RWPE2 (cell line): ENCODE measurements around the gene SLC4A3.

ENCODE experiments used
- ATAC-seq: fragments of 200-7000 bp; cut with Tn5 transposase; 3 replicates; pipeline ENCODE4 v1.9.1; 2021; ENCODE audit warnings: low read depth
- DNase-seq: peaks from one replicate; pipeline ENCODE4 v3.0.0-alpha.2; 2020; ENCODE audit warnings: low spot score
- H3K27ac ChIP-seq: fragments of 450-650 bp; 2 replicates; pipeline ENCODE4 v1.5.1; 2017; ENCODE audit warnings: mild to moderate bottlenecking; ENCODE audit not compliant: poor library complexity, severe bottlenecking
- H3K27me3 ChIP-seq: fragments of 250-450 bp; sonication (Bioruptor Pico); 2 replicates; pipeline ENCODE4 v1.5.1; 2021; ENCODE audit warnings: mild to moderate bottlenecking, moderate library complexity; ENCODE audit not compliant: insufficient read depth, poor library complexity, severe bottlenecking
- H3K36me3 ChIP-seq: fragments of 250-450 bp; sonication (Bioruptor Pico); 2 replicates; pipeline ENCODE4 v1.5.1; 2020; ENCODE audit warnings: low read depth, mild to moderate bottlenecking, moderate library complexity
- H3K4me1 ChIP-seq: fragments of 250-450 bp; sonication (Bioruptor Pico); 2 replicates; pipeline ENCODE4 v1.5.1; 2021; ENCODE audit warnings: mild to moderate bottlenecking, moderate library complexity; ENCODE audit not compliant: insufficient read depth, poor library complexity, severe bottlenecking
- H3K4me3 ChIP-seq: fragments of 250-450 bp; sonication (Bioruptor Pico); 2 replicates; pipeline ENCODE4 v1.5.1; 2021; ENCODE audit warnings: mild to moderate bottlenecking, moderate library complexity; ENCODE audit not compliant: severe bottlenecking
- H3K9me3 ChIP-seq: fragments of 250-450 bp; sonication (Bioruptor Pico); 2 replicates; pipeline ENCODE4 v1.5.1; 2021; ENCODE audit warnings: mild to moderate bottlenecking, moderate library complexity; ENCODE audit not compliant: severe bottlenecking
- CTCF ChIP-seq: fragments of 450-650 bp; IDR thresholded peaks from one replicate; pipeline ENCODE4 v1.5.1; 2017; ENCODE audit warnings: mild to moderate bottlenecking, moderate library complexity; ENCODE audit not compliant: poor library complexity, severe bottlenecking

The SLC4A3 gene

GRCh38 chr2:219609149-219609750 is 18.2 kb upstream of the SLC4A3 start:
- Histone ChIP-seq H3K27ac (no peak overlapping the region), H3K4me3 (no peak overlapping the region), H3K27me3 (no peaks in the 10 kb centered on the region), H3K36me3 (peaks cover 14% of the 10 kb centered on the region), H3K9me3 (no peaks in the 10 kb centered on the region), H3K4me1 (no peaks in the 10 kb centered on the region)
- DNase-seq (no peak), ATAC-seq (no peak)
- TF ChIP-seq CTCF, result no peak

GRCh38 chr2:219611306-219611705 is 16.1 kb upstream of the SLC4A3 start:
- Histone ChIP-seq H3K27ac (no peak overlapping the region), H3K9me3 (no peaks in the 10 kb centered on the region), H3K36me3 (peaks cover 8% of the 10 kb centered on the region), H3K27me3 (no peaks in the 10 kb centered on the region), H3K4me3 (no peak overlapping the region), H3K4me1 (no peaks in the 10 kb centered on the region)
- DNase-seq (no peak), ATAC-seq (no peak)
- TF ChIP-seq CTCF, result no peak

- no peak for DNase-seq
- Histone ChIP-seq H3K27me3 (no peaks in the 10 kb centered on the region), H3K27ac (no peak overlapping the region), H3K4me3 (no peak overlapping the region), H3K9me3 (no peaks in the 10 kb centered on the region), H3K36me3 (peaks cover 7% of the 10 kb centered on the region), H3K4me1 (no peaks in the 10 kb centered on the region)
- no peak for TF ChIP-seq CTCF
- ATAC-seq, result no peak
Observed at GRCh38 chr2:219611866-219612576, 15.4 kb upstream of the SLC4A3 start.

- H3K27ac ChIP-seq, result no peak overlapping the region
- no peaks in the 10 kb centered on the region for H3K27me3 ChIP-seq
- no peaks in the 10 kb centered on the region for H3K9me3 ChIP-seq
- DNase-seq (no peak), ATAC-seq (no peak)
- no peak for TF ChIP-seq CTCF
- peaks cover 5% of the 10 kb centered on the region for H3K36me3 ChIP-seq
- no peaks in the 10 kb centered on the region for H3K4me1 ChIP-seq
- no peak overlapping the region for H3K4me3 ChIP-seq
Observed at GRCh38 chr2:219612577-219613286, 14.7 kb upstream of the SLC4A3 start.
